Measurements from ENCODE around the gene RTTN.
A peak's percentile ranks its signal among the peaks of the same experiment; 100 is the strongest.

The RTTN gene

DNA sequence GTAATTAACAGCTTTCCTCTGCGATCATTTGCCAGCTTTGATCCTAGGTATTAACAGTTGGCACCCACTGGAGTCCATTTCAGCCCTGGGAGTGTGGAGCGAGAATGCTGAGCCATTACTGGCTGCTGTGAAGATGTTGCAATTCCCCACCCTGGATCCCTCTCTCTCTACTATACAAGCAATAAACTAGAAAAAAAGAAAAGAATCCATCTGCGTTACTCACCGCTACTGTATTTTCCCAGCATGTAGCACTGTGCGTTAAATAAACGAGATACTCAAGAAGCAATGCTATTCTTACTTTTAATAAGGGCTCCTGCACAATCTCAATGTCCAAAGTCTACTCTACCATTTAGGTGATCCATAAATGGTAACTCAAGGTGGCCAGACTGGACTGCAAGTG is 8.5 kb downstream of the RTTN start:
- DNase-seq: no peak

DNA sequence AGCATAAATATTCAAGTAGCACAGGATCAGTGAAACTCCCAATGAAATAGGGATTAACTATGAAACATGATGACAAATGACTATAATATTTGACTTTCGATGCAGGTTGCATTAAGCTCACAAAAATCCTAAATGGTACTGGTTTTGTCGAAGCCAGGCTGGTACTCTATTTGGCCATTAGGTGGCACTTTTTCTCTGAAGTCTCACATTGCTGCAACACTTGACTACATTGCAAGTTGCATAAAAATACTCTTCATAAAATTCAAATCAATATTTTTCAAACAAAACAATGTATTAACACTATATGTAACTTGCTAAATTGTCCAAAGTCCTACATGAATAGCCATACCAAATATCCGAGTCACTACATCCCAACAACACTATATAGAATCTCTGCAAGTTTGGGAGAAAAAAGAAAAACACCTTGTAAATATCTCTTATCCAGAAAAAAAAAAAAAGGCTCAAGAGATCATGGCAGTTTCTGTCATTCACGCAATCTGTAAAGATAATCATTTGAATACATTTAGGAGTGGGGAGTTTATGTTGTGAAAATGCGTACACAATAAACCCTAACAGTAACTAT is 9.5 kb downstream of the RTTN start:
- DNase-seq: peak; percentile 25 to 75

DNA sequence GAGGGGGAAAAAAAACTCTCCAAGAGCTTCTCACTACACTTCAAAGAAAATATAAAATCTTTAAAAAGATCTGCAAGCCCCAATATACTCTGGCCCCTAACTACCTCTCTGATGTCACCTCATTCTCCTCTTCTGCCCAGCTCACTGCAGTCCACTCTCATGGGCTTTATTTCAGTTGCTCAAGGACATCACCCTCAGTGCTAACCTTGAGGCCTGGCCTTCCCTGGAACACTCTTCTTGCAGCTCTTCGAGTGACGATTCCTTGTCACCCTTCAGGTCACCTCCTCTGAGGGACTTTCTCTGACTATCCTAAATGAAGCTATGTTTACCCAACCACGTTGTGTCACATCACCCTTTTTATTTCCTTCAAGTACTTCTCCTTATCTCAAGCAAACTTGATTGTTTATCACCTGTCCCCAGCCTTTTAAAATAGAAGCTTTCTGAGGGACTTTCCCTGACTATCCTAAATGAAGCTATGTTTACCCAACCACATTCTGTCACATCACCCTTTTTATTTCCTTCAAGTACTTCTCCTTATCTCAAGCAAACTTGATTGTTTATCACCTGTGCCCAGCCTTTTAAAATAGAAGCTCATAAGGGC is 10.4 kb downstream of the RTTN start:
- DNase-seq: no peak

DNA sequence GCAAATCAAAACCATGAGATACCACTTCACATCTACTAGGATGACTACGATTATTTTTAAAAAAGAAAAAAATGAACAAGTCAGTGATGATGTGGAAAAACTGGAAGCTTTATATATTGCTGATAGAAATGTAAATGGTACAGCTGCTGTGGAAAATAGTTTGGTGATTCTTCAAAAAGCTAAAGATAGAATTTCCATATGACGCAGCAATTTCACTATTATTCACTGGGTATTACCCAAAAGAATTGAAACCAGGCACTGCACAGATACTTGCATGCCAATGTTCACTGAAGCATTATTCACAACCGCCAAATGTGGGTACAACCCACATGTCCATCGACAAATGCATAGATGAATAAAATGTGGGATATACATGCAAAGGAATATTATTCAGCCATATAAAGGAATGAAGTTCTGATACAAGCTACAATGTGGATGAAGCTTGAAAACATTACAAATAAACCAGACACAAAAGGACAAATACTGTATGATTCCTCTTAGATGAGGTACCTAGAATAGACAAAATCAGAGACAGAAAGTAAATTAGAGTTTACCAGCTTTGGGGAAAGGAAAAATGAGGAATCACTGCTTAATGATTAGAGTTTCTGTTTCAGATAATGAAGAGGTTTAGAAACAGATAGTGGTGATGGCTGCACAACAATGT is 11.1 kb downstream of the RTTN start:
- no peak for DNase-seq

DNA sequence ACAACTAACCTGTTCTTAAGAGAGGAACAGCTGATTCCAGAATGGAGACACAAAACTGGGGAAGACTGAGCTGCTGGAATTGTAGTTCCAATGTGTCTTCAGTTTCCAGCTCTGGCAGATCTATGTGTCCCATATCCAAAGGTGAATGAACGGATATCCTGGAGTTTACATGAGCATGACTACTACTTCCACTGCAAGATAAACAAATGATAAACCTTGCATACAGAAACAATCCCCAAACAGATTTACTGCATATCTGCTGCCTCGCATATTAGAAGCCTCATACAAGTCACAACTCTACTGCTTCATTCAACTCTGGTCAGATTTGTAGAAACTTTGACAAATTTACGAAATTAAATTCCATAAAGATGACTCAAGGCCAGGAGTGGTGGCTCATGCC is 15.0 kb downstream of the RTTN start:
- no peak for DNase-seq

DNA sequence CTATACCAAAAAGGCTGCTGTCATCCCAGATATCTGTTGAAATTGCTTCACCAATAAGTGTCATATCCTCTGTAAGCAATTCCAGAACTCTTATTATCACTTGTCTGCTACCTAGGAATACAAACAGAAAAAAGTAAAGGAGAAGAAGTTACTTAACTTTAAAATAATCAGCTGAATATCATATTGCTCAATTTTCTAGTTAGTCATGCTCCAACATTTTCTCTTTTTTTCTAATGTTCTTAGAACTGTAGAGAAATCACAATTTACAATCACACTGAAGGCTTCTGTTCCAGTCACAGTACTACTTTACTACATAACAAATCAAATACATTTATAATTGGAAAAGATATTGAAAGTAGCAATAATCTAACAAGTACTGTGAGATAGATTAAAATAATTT is 17.4 kb downstream of the RTTN start:
- no peak for DNase-seq

DNA sequence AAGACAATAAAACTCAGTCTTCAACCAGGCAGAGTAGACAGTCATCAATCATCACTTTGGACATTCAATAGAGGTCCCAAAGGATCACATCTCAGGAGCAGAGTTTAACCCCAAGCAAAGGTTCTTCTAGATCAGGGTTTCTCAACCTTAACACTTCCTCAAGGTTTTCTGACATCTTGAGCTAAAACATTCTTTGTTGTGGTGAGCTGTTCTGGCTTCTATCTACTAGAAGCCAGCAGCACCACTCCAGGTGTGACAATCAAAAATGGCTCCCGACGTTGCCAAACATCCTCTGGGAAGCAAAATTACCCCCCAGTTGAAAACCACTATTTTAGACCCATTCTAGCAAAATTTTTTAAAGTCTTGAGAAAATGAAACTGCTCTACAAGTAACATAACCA is 22.0 kb downstream of the RTTN start:
- DNase-seq: no peak

DNA sequence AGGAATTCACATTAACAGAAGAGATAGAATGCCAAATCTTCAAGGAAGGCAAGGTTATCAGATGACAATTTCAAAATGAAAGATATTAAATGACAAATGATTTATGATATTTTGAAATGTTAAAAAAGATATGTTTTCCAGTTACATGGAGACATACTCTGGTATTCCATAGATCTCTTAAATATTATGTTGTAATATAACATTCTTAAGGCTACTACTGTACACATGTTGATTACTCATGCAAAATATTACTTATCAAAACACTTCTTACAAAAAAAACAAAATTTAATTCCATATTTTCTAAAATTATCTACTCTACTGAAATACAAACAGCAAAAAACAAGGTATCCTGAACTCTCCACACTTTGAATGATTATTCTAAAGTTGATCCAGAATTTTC is 22.9 kb downstream of the RTTN start:
- no peak for DNase-seq

DNA sequence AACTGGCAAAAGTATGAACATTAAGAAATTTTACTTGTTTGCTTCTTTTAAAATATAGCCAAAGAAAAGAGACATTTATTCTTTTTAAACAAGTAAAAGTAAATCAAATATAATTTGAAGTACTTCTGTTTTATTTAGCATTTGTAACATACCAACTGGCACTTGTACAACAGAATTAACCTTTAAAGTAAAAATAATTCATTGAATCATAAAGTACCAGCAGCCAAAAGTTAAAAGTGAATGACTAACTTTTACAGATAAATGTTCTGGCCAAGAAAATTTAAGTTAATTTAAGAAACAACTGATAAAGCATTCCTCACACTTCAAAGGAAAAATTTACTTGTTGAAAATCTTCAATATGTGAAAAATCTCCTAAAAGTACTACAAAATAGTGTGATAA is 23.8 kb downstream of the RTTN start:
- DNase-seq: no peak

DNA sequence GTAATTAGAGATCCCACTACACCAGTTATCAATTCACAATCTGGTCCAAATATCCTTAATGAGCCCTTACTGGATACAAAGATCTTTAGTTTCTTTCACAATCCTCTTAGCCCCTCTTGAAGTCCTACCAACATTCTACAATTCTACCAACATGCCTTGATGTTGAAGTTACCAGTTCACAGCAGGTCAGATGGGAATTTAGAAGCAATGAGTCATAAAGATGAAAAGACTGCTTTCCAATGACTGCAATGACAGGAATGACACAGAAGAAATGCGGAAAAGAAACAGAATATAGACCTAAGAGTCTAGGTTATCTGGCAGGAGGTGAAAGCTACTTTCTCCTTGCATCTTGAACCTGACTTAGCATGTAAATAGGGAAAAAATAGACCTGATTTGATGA is 24.5 kb downstream of the RTTN start:
- no peak for DNase-seq

DNA sequence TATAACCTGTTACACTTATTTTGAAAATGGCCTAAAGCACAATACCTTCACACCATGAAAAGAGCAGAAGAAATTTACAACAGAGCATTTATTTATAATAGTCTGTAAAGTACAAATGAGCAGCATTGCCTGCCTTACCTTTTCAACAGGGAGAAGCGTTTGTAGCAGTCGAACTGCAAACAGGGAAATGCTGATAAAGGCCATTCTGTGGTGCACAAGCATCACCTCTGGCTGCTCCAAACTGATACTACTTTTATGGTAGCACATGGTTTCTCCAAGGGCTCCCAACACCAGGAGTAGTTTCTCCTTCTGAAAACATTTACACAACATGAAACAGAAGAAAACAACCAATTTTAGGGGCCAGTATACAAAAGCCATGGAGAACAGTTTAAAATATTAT is 28.9 kb downstream of the RTTN start:
- no peak for DNase-seq

DNA sequence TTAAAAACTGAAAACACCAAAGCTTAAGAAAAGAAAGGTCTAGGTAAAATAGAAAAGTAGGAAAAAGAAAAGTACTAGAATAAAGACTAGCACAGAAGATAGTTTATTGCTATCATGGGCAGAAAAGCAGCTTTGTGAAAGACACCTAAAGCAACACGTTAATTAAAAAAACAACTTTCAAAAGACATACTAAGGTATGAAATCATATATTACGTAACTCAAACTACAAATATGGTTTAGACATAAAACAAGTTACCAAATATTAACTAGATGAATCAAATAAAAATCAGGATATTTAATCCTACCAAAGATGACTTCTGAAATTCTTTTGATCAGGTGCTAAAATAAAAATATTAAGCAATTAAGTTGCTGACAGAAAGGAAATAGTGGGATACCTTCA is 30.3 kb downstream of the RTTN start:
- DNase-seq: no peak

DNA sequence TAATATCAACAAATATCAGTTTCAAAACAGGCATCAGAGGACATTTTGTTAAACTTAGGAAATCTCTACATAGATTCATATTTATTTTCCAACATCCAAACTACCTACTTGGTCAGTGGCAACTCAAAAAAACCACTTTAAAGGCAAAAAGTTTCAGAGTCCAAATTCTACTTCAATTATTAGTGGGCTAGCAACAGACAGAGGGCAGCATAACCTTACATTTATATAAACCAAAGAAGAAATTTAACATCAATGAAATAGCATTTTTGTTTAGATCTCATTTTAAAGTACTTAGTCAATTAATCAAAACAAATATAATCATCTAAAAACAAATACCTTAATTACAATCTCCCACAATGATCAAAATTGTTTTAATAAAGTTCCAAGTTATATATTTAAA is 33.3 kb downstream of the RTTN start:
- no peak for DNase-seq

DNA sequence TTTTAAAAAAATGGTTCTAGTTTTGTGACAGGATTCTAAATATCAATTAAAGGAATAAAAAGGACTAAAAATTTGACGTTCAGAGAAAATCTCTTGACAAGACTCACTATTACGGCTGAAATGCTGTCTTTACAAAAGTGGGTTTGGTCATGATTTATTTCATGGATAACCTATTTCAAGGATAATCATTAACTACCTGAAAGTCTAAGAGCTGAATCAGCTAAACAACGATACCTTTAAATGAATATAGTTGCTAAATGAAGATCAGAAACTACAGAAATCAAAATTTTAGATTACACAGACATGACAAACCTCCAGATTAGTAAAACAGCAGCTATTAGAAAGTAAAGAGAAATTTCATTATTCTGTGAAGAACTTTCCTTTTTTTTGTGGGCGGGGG is 35.7 kb downstream of the RTTN start:
- no peak for DNase-seq

DNA sequence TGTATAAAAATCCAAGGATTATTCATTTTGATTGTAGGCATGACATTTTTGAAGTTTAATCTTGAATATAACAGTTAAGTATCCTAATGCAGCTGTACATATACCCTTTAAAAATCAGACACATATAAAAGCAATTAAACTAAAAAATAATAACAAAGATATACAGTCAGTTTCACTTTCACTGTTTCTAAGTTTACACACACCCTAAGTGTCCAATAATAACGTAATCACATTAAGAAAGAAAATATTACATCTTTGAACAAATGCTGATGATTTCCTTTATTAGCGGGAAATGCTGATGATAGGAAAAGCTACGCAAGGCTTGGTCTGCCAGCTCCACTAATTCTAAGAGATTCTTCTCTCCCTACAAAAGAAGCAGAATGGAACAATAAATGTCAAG is 38.8 kb downstream of the RTTN start:
- no peak for DNase-seq

DNA sequence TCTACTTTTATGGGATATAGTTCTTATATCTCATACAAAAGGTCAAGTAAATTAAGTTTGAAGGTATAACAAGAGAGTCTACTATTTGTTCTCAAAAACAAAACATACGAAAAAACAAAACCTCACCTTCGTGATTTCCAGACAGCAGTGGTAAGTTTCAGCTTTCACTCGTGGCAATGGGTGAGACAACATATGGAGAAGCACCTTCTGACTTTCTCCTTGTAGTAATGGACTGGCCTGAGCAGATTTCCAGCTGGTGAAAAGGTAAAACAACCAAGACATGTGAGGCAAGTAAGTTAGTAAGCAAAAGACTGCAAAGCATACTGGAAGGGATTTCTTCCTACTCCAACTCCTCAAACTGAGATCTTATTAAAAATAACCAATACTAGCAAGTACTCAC is 39.6 kb downstream of the RTTN start:
- DNase-seq: no peak

DNA sequence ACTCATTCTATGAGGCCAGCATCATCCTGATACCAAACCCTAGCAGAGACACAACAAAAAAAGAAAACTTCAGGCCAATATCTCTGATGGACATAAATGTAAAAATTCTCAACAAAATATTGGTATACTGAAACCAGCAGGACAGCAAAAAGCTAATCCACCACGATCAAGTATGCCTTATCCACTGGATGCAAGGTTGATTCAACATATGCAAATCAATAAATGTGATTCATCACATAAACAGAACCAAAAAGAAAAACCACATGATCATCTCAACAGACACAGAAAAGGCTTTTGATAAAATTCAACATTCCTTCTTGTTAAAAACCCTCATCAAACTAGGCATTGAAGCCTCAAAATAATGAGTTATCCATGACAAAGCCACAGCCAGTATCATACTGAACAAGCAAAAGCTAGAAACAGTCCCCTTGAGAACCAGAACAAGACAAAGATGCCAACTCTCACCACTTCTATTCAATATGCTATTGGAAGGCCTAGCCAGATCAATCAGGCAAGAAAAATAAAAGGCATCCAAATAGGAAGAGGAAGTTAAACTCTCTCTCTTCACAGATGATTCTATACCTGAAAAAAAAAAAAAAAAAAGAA is 45.3 kb downstream of the RTTN start:
- no peak for DNase-seq

DNA sequence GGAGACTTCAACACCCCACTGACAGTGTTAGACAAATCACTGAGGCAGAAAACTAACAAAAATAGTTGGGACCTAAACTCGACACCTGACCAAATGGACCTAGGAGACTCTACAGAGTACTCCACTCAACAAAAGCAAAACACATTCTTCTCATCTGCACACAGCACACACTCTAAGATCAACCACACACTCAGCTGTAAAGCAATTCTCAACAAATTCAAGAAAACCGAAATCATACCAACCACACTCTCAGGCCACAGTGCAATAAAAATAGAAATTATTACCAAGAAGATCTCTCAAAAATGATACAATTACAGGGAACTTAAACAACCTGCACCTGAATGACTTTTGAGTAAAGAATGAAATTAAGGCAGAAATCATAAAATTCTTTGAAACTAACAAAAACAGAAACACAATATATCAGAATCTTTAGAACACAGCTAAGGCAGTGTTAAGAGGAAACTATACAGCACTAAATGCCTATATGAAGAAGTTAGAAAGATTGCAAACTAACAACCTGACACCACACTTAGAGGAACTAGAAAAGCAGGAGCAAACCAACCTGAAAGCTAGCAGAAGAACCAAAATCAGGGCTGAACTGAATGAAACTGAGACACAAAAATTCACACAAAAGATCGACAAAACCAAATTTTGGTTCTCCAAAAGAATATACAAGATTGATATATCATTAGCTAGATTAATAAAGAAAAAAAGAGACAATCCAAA is 46.3 kb downstream of the RTTN start:
- no peak for DNase-seq

DNA sequence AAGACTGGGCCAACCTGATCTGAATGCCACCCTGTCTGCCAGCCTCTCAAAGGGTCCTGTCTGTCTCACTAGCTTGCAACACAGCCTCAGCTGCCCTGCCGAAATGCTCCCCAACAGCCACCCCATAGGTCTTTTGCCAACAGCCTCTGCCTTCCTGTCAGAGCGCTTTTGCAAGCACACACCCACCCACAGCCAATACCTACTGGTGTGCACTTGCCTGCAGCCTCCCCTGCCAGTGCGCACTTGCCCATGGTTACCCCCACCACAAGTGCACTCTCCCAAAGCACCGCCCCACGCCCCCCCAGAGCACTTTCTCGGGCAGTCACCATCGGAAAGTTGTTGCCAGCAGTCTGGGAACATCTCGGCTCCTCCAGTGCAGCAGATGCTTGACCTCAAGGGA is 48.6 kb downstream of the RTTN start:
- no peak for DNase-seq

DNA sequence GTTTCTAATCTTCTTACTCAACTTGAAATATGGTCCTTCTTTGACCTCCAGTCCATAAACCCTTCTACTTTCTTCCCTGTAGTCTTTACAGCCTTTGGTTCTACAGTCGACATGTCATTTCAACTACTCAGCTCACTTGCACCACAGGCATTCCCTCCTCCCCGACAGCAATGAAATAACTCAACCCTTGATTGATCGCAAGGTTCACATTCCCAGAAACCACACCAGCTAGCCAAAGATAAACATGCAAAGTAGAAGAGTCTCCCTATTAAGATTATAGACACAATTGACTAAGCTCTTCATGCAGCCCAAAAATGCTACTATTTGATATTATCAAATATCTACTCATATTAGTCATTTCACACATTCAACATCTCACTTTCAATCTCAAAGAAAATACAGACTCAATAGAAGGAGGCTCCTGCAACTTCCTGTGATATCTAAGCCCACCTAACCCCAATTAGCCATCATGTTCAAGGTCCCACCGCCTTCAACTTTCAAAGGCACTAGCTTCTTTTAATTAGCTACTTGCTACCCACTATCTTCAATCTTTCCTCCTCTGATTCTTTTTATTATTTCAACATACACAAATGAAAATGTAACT is 50.8 kb downstream of the RTTN start:
- no peak for DNase-seq

DNA sequence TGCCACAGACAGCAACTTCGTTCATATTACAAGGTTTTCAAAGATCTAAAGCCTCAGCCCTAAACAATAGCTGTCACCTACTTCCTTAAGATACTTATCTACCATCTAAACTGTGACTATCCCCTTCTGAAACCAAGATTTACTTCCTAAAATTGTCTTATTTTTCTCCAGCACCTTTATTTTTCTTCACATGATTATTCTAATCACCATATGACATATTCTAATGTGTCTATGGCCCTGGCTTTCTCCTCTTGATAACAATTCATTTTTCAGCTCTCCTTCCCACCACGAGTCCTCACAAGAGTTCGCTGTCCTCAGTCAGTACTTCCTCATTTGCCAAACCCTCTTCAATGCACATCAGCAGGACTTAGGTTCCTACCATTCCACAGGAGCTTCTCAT is 53.9 kb downstream of the RTTN start:
- peak; percentile 15 to 20 for DNase-seq

DNA sequence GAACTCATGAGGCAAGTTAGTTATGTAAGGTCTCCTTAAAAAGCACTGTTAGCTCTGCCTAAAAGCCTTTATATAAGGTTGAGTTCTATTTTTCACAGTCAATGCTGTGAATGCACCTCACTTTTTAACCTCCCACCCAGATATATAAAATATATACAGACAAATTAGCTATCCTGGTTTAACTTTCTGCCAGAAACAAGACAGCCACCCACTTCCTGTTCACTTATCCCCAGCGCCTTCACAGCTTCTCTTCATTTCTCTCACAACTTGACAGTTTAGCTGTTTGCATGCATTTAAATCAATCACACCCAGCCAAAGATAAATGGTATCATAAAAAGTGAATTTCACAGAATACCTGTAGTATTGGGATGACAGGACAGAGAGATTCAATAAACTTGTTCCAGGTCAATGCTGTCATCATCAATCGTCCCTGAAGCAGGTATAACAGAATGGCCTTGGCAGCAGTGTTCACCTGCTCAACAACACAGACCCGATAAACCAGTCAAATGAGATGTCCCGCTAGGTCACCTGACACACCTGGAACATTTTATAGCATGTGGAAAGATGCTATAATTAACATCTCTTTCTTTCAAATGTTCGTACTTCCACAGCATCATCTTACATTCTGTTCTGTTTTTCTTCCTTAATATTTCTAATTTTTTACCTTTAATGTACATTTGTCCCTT is 55.7 kb downstream of the RTTN start:
- DNase-seq: no peak

DNA sequence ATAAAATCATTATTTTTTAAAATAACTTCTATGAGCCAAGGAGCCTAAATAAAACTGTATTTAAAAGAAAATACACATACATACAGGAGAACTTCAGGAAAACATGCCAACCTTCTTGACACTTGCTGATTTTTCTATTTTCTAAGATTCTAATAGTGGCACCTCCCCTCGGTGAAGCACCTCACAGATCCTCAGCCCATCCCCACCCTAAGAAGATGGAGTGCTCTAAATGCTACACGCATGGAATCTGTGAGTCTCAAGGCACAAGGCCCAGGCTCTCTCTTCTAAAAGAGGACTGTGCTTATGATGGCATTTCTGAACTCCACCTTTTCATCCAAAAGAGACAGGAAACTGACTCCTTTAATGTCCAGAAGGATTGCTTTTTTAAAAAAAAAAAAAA is 56.3 kb downstream of the RTTN start:
- DNase-seq: no peak
